Esophagus muscularis mucosa (tissue), 4 donors: ENCODE results near the gene GDI1.

Experiments used
- CTCF ChIP-seq, 3 experiments: fragments of 200-600 bp in 2 of 3; fragments of 450-650 bp in 1 of 3; sonication (generic) in 2 of 3; IDR thresholded peaks; one replicate each; pipeline ENCODE4 v1.5.1; 2017 to 2019; ENCODE audit warnings: antibody characterized with exemption in 3 of 3, mild to moderate bottlenecking in 2 of 3, moderate library complexity in 1 of 3
- EP300 ChIP-seq: sonication (generic); formaldehyde crosslinking; IDR thresholded peaks from one replicate; pipeline ENCODE4 v1.6.1; 2017; ENCODE audit warnings: antibody characterized with exemption
- POLR2A ChIP-seq: fragments of 450-650 bp; IDR thresholded peaks from one replicate; pipeline ENCODE4 v1.6.1; 2017; ENCODE audit warnings: antibody characterized with exemption, moderate library complexity, mild to moderate bottlenecking, low read depth

- TF ChIP-seq CTCF (IDR thresholded peaks at IDR 0.05) (no peak), POLR2A (no peak), EP300 (no peak)
These were observed 11.5 kb downstream of the GDI1 start for GRCh38 chrX:154448484-154448883.
